Skeletal muscle satellite cell (primary cell): ENCODE data around the gene NDRG2.
A peak's percentile ranks its signal among the peaks of the same experiment; 100 is the strongest.

Experiments
- H3K27me3 ChIP-seq: 2 replicates; pipeline ENCODE4 v1.7.0; 2013; ENCODE audit warnings: low read length; ENCODE audit not compliant: control insufficient read depth, insufficient read depth
- H3K36me3 ChIP-seq: 2 replicates; pipeline ENCODE4 v1.7.0; 2013; ENCODE audit warnings: mild to moderate bottlenecking, control low read depth, low read length; ENCODE audit not compliant: insufficient read depth
- H3K4me1 ChIP-seq: 2 replicates; pipeline ENCODE4 v1.7.0; 2013; ENCODE audit warnings: low read length; ENCODE audit not compliant: control insufficient read depth, insufficient read depth
- H3K4me2 ChIP-seq: 2 replicates; pipeline ENCODE4 v1.7.0; 2013; ENCODE audit warnings: mild to moderate bottlenecking, low read length
- H3K4me3 ChIP-seq: 2 replicates; pipeline ENCODE4 v1.7.0; 2013; ENCODE audit warnings: low read length
- H3K9ac ChIP-seq: 2 replicates; pipeline ENCODE4 v1.7.0; 2013; ENCODE audit warnings: mild to moderate bottlenecking, low read depth, low read length, moderate library complexity
- H3K9me3 ChIP-seq: replicated peaks from 2 replicates; pipeline ENCODE4 v1.7.0; 2013; ENCODE audit warnings: mild to moderate bottlenecking, control low read depth, low read length

The NDRG2 gene

GRCh38 chr14:21066882-21067502 lies 42.1 kb upstream of the NDRG2 start:
- Histone ChIP-seq H3K27me3 (no peaks in the 10 kb centered on the region), H3K9me3 (no peaks in the 10 kb centered on the region), H3K4me1 (peaks cover 29% of the 10 kb centered on the region), H3K4me3 (no peak overlapping the region), H3K9ac (no peak overlapping the region), H3K36me3 (no peaks in the 10 kb centered on the region), H3K4me2 (no peak overlapping the region)

GRCh38 chr14:21063479-21063878 lies 38.6 kb upstream of the NDRG2 start:
- Histone ChIP-seq H3K4me2 (peak overlapping the region; percentile 22), H3K27me3 (peaks cover 5% of the 10 kb centered on the region), H3K4me3 (no peak overlapping the region), H3K4me1 (peaks cover 11% of the 10 kb centered on the region), H3K9me3 (no peaks in the 10 kb centered on the region), H3K36me3 (no peaks in the 10 kb centered on the region), H3K9ac (no peak overlapping the region)

- Histone ChIP-seq H3K9me3 (no peaks in the 10 kb centered on the region), H3K9ac (no peak overlapping the region), H3K4me1 (peaks cover 11% of the 10 kb centered on the region), H3K36me3 (no peaks in the 10 kb centered on the region), H3K4me3 (no peak overlapping the region), H3K27me3 (peaks cover 5% of the 10 kb centered on the region), H3K4me2 (no peak overlapping the region)
Measured at GRCh38 chr14:21061347-21061668, 36.4 kb upstream of the NDRG2 start.

- Histone ChIP-seq H3K4me3 (no peak overlapping the region), H3K36me3 (no peaks in the 10 kb centered on the region), H3K9me3 (no peaks in the 10 kb centered on the region), H3K4me2 (no peak overlapping the region), H3K4me1 (peaks cover 11% of the 10 kb centered on the region), H3K27me3 (peaks cover 5% of the 10 kb centered on the region), H3K9ac (no peak overlapping the region)
Measured at GRCh38 chr14:21060614-21061346, 35.9 kb upstream of the NDRG2 start.

- Histone ChIP-seq H3K27me3 (peaks cover 5% of the 10 kb centered on the region), H3K9me3 (no peaks in the 10 kb centered on the region), H3K9ac (no peak overlapping the region), H3K4me1 (peaks cover 11% of the 10 kb centered on the region), H3K36me3 (no peaks in the 10 kb centered on the region), H3K4me3 (no peak overlapping the region), H3K4me2 (no peak overlapping the region)
Measured at GRCh38 chr14:21059842-21060613, 35.2 kb upstream of the NDRG2 start.

GRCh38 chr14:21058903-21059302 lies 34.0 kb upstream of the NDRG2 start:
- no peak overlapping the region for H3K9ac ChIP-seq
- H3K27me3 ChIP-seq, result peaks cover 5% of the 10 kb centered on the region
- H3K4me1 ChIP-seq, result peaks cover 10% of the 10 kb centered on the region
- H3K36me3 ChIP-seq, result no peaks in the 10 kb centered on the region
- no peak overlapping the region for H3K4me3 ChIP-seq
- no peak overlapping the region for H3K4me2 ChIP-seq
- no peaks in the 10 kb centered on the region for H3K9me3 ChIP-seq

GRCh38 chr14:21057803-21058675 lies 33.2 kb upstream of the NDRG2 start, which contains the start of gene RNASE8:
RNASE8 (plus strand) TSS chr14:21057822; CDS start chr14:21057893, 71 bp downstream.
- Histone ChIP-seq H3K36me3 (no peaks in the 10 kb centered on the region), H3K27me3 (peaks cover 5% of the 10 kb centered on the region), H3K4me3 (no peak within 1 kb of the TSS), H3K9ac (no peak within 1 kb of the TSS), H3K4me1 (peaks cover 2% of the 10 kb centered on the region), H3K4me2 (no peak within 1 kb of the TSS), H3K9me3 (no peaks in the 10 kb centered on the region)

GRCh38 chr14:21056520-21057163 lies 31.8 kb upstream of the NDRG2 start:
- no peak overlapping the region for H3K9ac ChIP-seq
- no peaks in the 10 kb centered on the region for H3K9me3 ChIP-seq
- no peaks in the 10 kb centered on the region for H3K4me1 ChIP-seq
- no peak overlapping the region for H3K4me3 ChIP-seq
- H3K36me3 ChIP-seq, result no peaks in the 10 kb centered on the region
- peaks cover 7% of the 10 kb centered on the region for H3K27me3 ChIP-seq
- no peak overlapping the region for H3K4me2 ChIP-seq

- Histone ChIP-seq H3K27me3 (peaks cover 9% of the 10 kb centered on the region), H3K9me3 (no peaks in the 10 kb centered on the region), H3K9ac (no peak overlapping the region)
Measured at GRCh38 chr14:21055432-21056117, 30.7 kb upstream of the NDRG2 start.

GRCh38 chr14:21054768-21055145 lies 29.9 kb upstream of the NDRG2 start:
- no peaks in the 10 kb centered on the region for H3K36me3 ChIP-seq

More at GRCh38 chr14:21055432-21056117, 30.7 kb upstream of the NDRG2 start:
- H3K4me3 ChIP-seq, result no peak overlapping the region
- no peaks in the 10 kb centered on the region for H3K36me3 ChIP-seq
- no peaks in the 10 kb centered on the region for H3K4me1 ChIP-seq
- no peak overlapping the region for H3K4me2 ChIP-seq

More at GRCh38 chr14:21054768-21055145, 29.9 kb upstream of the NDRG2 start:
- H3K9ac ChIP-seq, result no peak overlapping the region
- no peak overlapping the region for H3K4me3 ChIP-seq
- peaks cover 6% of the 10 kb centered on the region for H3K27me3 ChIP-seq
- H3K4me1 ChIP-seq, result no peaks in the 10 kb centered on the region
- no peaks in the 10 kb centered on the region for H3K9me3 ChIP-seq
- H3K4me2 ChIP-seq, result no peak overlapping the region
